GM12878 (cell line): ENCODE data around the gene PDF. TPM values are rescaled to one million over a fixed set of nuclear protein-coding genes. Genes with fewer than 3 reads are reported as not detected.

Experiments used
- ASH2L ChIP-seq: fragments of 300-600, 200-600 bp; sonication (generic); IDR thresholded peaks from 2 replicates; pipeline ENCODE4 v1.6.1; 2017; ENCODE audit warnings: low read depth, mild to moderate bottlenecking, borderline replicate concordance
- BCLAF1 ChIP-seq: fragments of 450-650 bp; IDR thresholded peaks from 2 replicates; pipeline ENCODE4 v1.6.1; 2017; ENCODE audit warnings: antibody characterized with exemption, mild to moderate bottlenecking, moderate library complexity
- CUX1 ChIP-seq: IDR thresholded peaks from 2 replicates; pipeline ENCODE4 v1.6.1; 2012; ENCODE audit warnings: improper control_type of control experiment, low read depth, low read length; ENCODE audit not compliant: insufficient replicate concordance
- DPF2 ChIP-seq: fragments of 450-650 bp; IDR thresholded peaks from 2 replicates; pipeline ENCODE4 v1.6.1; 2017; ENCODE audit warnings: mild to moderate bottlenecking
- ELK1 ChIP-seq: IDR thresholded peaks from 2 replicates; pipeline ENCODE4 v1.6.1; 2012; ENCODE audit warnings: low read depth, low read length, improper control_type of control experiment
- FOS ChIP-seq: IDR thresholded peaks from 3 replicates; pipeline ENCODE4 v1.6.1; 2011; ENCODE audit warnings: borderline replicate concordance; ENCODE audit not compliant: insufficient read length; ENCODE audit errors: extremely low read depth
- JUND ChIP-seq: IDR thresholded peaks from 2 replicates; pipeline ENCODE4 v1.6.1; 2012; ENCODE audit warnings: low read depth, mild to moderate bottlenecking, low read length, improper control_type of control experiment, moderate library complexity
- MAX ChIP-seq: IDR thresholded peaks from 2 replicates; pipeline ENCODE4 v1.6.1; 2012; ENCODE audit warnings: low read depth, low read length, improper control_type of control experiment
- MEF2B ChIP-seq: fragments of 450-650 bp; IDR thresholded peaks from 2 replicates; pipeline ENCODE4 v1.6.1; 2018; ENCODE audit warnings: mild to moderate bottlenecking, moderate library complexity; ENCODE audit not compliant: partially characterized antibody, poor library complexity, severe bottlenecking
- NFXL1 ChIP-seq: fragments of 450-650 bp; IDR thresholded peaks from 2 replicates; pipeline ENCODE4 v1.6.1; 2017; ENCODE audit warnings: antibody characterized with exemption, mild to moderate bottlenecking, borderline replicate concordance
- PKNOX1 ChIP-seq: fragments of 450-650 bp; IDR thresholded peaks from 2 replicates; pipeline ENCODE4 v1.6.1; 2016; ENCODE audit warnings: mild to moderate bottlenecking
- POLR2AphosphoS5 ChIP-seq: IDR thresholded peaks from 2 replicates; pipeline ENCODE4 v1.6.1; 2011; ENCODE audit warnings: mild to moderate bottlenecking, low read length, inconsistent platforms
- RAD51 ChIP-seq: fragments of 450-650 bp; IDR thresholded peaks from 2 replicates; pipeline ENCODE4 v1.6.1; 2016; ENCODE audit warnings: moderate library complexity, mild to moderate bottlenecking, inconsistent platforms
- RB1 ChIP-seq: fragments of 450-650 bp; formaldehyde crosslinking; IDR thresholded peaks from 2 replicates; pipeline ENCODE4 v1.6.1; 2017; ENCODE audit warnings: mild to moderate bottlenecking, borderline replicate concordance
- SMC3 ChIP-seq: IDR thresholded peaks from 2 replicates; pipeline ENCODE4 v1.6.1; 2011; ENCODE audit warnings: low read length, improper control_type of control experiment, borderline replicate concordance
- ZBED1 ChIP-seq: IDR thresholded peaks from 2 replicates; pipeline ENCODE4 v1.6.1; 2016; ENCODE audit warnings: borderline replicate concordance
- ZNF622 ChIP-seq: fragments of 450-650 bp; IDR thresholded peaks from 2 replicates; pipeline ENCODE4 v1.6.1; 2017; ENCODE audit warnings: mild to moderate bottlenecking, inconsistent platforms
- polyA plus RNA-seq, 11 experiments: library from polyadenylated mRNA; depleted of rRNA in 4 of 11; unstranded in 6 of 11; stranded (reverse) in 5 of 11; fragments of >200 nt; fragmentation: Nextera tagmentation in 4 of 11; fragmentation: Illumina TruSeq in 1 of 11; extraction: Ambion mirVana in 4 of 11; extraction: Trizol in 1 of 11; gene quantifications; 1 replicate in 1 of 11; 2 replicates in 10 of 11; pipeline versions ENCODE4 v1.2.1 to v1.2.3, GENCODE V29; 2011 to 2016; ENCODE audit warnings: inconsistent platforms in 2 of 11, missing spikeins in 2 of 11, low read depth in 1 of 11
- total RNA-seq, 4 experiments: library from RNA; depleted of rRNA in 3 of 4; stranded (reverse); fragments of >200 nt in 3 of 4; fragmentation: Illumina TruSeq in 1 of 4; extraction: Trizol in 1 of 4; gene quantifications; 2 replicates each; pipeline versions ENCODE4 v1.2.1 to v1.2.3, GENCODE V29; 2013 to 2021

PDF gene
- total and polyA plus RNA-seq, 10 of the 15 experiments (the other 5 are each of a cell fraction or from before 2014, with no cell fraction given): 0.13 to 44.1 (median 16.7) TPM

- TF ChIP-seq ZNF622: no peak
- TF ChIP-seq ASH2L: peak; percentile 76; the same call in 1 of the 2 replicates
- TF ChIP-seq RB1: 0 out of 2 replicates have a peak, but pooled peaks have one; percentile 82
- no peak for TF ChIP-seq BCLAF1
- no peak for TF ChIP-seq POLR2AphosphoS5
- TF ChIP-seq RAD51: no peak
- no peak for TF ChIP-seq MEF2B
- TF ChIP-seq ZBED1: no peak
- no peak for TF ChIP-seq JUND
- no peak for TF ChIP-seq FOS
- TF ChIP-seq DPF2: peak; percentile 51; the same call in 1 of the 2 replicates
- no peak for TF ChIP-seq MAX
- no peak for TF ChIP-seq NFXL1
- TF ChIP-seq SMC3: no peak
- peak; percentile 46 for TF ChIP-seq PKNOX1
- TF ChIP-seq CUX1: no peak
- TF ChIP-seq ELK1: no peak
Measured at GRCh38 chr16:69311533-69312387, 18.6 kb downstream of the PDF start (continued).
